Ecto neural progenitor cell (in vitro differentiated cells): ENCODE data around the gene SULT2A1.
"Not testable (repeated sequence)": the region's sequence is repeated elsewhere in the genome, so short reads cannot be mapped to it uniquely, and the experiment has no call there.

Experiments used
- DNase-seq: peaks from one replicate; pipeline ENCODE4 v3.0.0-alpha.2; 2018; ENCODE audit warnings: low spot score

SULT2A1 gene

DNA sequence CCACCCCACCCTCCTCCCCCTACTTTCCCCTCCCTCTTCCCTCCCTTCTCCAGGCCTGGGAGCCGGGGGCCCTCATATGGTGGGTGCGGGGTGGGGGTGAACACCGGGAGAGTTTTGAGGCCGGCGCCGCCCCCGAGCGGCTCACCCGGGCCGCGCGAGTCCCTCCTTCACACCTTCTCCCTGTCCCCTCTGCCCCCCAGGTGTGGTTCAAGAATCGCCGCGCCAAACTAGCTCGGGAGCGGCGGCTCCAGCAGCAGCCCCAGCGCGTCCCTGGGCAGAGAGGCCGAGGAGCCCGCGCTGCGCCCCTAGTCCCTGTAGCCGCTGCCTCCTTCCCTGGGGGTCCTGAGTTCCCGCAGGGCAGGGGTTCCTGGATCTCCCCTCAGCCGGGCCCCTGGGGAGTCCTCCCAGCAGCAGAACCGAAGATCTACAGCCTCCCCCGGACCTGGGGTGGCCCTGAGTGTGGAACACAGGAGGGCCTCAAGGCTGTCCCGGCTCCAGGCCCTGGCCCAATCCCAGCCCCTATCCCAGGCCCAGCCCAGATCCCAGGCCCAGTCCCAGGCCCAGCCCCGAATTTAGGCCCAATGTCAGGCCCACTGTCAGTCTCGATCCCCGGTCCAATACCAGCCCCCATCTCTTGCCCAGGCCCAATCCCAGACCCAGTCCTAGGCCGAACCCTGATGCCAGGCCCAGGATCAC is 25.4 kb downstream of the SULT2A1 start:
- DNase-seq: no peak

DNA sequence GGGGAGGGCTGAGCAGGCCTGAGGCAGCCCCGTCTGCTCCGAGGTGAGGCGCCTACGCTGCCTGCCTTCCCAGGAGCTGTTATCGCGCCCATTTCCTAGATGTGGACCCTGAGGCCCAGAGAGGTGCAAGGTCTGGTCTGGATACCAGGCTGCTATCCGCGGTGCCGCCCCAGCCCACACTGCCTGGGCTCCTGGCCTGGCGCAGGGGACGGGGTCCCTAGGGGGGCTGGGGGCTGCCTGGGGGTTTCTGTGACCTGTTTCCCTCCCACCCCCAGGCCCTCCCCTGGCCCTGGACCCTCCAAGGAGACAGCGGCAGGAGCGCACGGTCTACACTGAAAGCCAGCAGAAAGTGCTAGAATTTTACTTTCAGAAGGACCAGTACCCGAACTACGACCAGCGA is 26.3 kb downstream of the SULT2A1 start:
- not testable (repeated sequence) for DNase-seq

DNA sequence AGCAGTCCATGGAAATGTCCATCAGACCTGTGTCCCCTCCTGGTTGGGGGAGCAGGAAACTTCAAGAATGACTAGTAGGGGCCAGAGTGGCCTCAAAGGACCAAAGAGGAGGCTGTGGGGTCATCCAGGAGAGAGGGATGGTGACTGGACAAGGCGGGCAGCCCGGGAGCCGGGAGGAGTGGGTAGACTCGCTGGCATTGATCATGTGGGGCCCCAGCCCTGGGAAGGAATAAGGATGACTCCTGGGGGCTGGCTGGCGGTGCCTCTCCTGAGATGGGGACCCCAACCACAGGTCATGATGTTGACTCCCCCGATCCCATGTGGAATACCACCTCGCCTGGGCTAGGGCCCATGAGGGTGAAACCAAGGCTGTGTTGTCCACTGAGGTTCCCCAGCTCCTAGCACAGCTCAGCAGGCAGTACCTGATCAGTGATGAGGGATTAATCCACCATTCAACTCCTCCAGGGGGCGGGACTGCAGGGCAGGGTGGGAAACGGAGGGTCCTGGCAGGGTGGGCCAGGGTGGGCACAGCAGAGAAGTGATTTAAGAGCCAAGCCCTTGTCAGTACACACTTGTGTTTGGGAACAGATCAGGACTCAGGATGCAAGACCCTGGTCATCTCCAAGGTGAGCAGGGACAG is 27.3 kb downstream of the SULT2A1 start, which contains the start of gene TPRX2:
TSS of gene TPRX2 (plus strand) at position 590 of the 640 bp plus-strand sequence. CDS start at position 602, 12 bp downstream.
- DNase-seq: not testable (repeated sequence)

DNA sequence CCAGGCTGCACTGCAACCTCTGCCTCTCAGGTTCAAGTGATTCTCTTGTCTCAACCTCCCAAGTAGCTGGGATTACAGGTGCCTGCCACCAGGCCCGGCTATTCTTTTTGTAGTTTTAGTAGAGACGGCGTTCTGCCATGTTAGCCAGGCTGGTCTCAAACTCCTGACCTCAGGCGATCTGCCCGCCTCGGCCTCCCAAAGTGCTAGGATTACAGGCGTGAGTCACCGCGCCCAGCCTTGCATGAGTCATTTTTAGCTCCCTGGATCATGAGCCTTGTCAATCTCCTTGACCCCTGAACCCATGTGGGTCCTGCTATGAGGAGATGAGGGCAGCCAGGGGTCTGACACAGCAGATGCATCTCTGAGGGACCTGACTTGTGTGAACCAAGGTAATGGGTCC is 27.9 kb downstream of the SULT2A1 start:
- not testable (repeated sequence) for DNase-seq

DNA sequence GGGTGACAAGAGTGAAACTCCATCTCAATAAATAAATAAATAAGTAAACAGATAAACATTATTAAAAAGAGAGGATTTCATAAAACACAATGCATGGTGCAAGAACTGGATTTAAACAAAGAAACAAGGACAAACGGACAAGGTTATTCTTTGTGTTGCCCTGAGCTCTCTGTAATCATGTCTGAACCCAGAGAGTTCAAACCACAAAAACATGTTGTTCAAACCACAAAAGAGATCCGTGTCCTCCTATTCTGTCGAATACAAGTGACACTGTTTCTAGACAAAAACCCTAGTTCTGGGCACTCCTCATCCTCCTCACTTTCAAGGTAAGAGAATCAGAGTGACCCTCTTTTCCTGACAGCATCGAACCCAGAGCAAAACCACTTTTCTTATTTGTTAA is 31.7 kb downstream of the SULT2A1 start:
- DNase-seq: no peak

DNA sequence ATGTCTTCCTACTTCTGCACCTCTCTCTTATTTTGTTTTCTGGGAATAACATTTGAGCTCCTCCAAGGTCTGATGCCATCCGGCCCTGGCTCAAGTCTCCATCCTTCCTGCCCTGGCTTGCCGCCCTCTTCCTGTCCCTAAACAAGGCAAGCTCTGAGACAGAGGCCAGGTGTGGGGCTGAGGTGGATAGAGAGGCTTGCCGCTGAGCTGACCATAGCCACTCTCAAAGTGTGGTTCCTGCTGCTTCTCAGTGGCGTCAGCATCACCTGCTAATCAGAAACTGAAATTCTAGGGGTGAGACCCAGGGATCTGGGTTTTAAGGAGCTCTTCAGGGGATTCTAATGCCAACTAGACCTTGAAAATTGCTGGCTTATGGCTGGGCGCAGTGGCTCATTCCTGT is 33.1 kb downstream of the SULT2A1 start:
- DNase-seq: no peak

DNA sequence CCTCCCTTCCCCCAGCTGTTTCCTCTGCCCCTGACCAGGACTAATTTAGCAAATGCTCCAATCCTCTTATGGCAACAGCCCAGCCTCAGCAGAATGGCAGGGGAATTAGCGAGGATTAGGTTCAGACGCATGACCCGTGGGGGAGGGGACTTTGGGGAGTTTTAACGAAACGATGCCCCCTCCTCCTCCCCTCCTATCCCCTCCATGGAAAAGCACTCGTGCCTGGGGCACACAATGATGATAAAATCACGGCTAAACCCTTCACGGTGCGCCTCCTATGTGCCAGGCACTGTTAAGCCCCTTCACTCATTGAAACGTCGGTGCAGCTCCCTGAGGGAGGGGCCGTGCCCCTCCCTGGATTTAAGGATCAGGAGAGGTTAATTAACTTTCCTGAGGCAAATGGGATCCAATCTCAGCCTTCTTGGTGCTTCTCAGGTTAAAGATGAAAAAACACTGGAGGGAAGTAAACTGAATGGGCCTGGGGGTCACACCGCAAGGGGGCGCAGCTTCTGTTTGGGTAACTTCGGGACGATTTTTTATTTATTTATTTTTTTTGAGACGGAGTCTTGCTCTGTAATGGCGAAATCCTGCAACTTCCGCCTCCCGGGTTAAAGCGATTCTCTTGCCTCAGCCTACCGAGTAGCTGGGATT is 37.2 kb downstream of the SULT2A1 start:
- peak; percentile 89 for DNase-seq

DNA sequence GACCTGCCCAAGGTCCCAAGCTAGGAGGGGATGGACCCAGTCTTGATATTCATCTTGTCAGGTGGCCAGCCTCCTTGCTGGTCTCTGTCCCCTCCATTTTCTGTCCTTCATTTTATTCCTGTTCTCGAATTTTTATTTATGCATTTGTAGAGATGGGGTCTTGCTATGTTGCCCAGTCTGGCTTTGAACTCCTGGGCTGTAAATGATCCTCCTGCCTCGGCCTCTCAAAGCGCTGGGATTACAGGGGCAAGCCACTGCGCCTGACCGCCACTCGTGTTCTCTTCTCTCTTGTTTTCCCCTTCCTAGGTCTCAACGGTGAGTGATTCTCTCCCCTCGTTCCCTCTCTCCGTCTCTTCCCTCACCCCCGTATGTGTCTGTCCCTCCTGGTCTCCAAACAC is 37.7 kb downstream of the SULT2A1 start:
- DNase-seq: no peak

DNA sequence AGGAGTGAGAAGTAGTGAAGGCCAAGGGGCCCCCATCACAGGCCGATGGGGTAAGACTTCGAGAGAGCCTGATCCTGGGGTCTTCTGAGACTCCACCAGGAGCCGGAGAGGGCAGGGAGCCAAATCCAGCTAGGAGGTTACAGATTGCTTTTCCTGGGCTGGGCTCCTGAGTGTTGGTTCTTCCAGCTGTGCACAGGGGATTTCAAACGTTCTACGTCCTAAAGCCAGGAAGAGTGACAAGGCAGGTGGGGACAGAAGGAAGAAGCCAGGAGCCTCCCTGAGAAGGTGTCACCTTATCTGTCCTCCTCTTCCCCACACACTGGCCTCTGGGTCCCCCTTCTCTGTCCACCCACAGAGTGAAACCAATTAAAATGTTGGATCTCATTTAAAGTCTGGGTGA is 43.2 kb downstream of the SULT2A1 start:
- DNase-seq: no peak

DNA sequence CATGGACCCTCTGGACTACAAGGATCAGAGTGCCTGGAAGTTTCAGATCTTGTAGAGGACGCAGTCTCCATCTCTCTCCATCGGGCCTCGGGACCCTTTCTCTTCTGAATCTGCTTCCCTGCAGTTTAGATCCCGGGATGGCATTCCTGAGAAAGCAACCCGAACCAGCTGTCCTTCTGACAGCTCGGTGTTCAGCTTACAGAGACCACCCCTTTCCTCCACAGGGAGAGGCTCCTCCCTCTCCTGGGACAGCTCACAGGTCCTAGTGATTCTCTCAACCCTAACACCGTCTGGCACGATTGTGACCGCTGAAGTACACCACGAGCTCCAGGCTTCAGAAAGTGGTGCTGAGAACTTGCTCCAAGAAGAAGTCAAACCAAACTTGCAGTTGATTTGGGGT is 46.2 kb downstream of the SULT2A1 start:
- peak; percentile 66 for DNase-seq

DNA sequence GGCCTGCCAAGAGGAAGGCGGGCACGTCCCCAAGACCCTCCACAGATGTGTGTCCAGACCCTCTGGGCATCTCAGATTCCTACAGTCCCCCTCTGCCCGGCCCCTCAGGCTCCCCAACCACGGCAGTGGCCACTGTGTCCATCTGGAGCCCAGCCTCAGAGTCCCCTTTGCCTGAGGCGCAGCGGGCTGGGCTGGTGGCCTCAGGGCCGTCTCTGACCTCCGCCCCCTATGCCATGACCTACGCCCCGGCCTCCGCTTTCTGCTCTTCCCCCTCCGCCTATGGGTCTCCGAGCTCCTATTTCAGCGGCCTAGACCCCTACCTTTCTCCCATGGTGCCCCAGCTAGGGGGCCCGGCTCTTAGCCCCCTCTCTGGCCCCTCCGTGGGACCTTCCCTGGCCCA is 46.7 kb downstream of the SULT2A1 start:
- DNase-seq: peak; percentile 76

DNA sequence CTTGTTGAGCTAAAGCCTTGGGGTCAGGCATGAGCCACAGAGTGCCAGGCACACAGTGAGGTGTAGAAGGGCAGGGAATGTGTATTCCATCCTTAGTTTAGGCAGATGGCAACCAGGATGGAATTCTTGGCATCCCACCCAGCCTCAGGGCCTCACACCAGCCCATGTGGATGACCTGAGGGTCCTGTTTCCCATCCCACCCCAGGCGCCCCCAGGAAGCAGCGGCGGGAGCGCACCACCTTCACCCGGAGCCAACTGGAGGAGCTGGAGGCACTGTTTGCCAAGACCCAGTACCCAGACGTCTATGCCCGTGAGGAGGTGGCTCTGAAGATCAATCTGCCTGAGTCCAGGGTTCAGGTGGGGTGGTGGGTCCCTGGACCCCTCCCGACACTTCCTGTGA is 50.1 kb downstream of the SULT2A1 start:
- no peak for DNase-seq

DNA sequence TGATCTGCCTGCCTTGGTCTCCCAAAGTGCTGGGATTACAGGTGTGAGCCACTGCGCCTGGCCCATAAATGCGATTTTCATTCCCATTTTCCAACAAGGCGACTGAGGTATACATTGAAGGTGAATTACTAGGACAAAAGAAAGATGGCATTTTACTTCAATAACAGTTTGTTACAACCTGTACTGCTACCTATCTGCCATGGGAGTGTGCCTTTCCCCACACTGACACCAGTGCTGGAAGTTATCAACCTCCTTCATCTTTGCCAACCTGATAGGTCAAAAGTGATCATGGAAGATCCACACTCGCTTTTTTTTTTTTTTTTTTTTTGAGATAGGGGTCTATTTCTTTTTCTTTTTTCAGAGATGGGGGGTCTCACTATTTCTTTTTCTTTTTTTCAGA is 53.4 kb downstream of the SULT2A1 start:
- no peak for DNase-seq

DNA sequence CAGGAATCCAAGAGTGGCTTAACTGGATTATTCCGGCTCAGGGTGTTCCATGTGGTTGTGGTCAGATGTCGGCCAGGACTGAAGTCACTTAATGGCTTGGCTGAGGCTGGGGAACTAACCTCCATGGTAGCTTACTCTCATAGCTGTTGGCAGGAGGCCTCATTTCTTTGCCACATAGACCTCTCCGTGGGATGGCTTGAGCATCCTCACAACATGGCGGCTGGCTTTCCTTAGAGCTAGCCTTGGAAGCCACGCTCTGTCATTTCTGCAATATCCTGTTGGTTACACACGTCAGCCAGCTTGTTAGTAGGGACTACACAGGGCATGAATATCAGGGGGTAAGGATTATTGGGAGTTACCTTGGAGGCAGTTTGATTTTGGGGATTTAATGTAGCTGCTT is 59.3 kb downstream of the SULT2A1 start:
- DNase-seq: no peak

DNA sequence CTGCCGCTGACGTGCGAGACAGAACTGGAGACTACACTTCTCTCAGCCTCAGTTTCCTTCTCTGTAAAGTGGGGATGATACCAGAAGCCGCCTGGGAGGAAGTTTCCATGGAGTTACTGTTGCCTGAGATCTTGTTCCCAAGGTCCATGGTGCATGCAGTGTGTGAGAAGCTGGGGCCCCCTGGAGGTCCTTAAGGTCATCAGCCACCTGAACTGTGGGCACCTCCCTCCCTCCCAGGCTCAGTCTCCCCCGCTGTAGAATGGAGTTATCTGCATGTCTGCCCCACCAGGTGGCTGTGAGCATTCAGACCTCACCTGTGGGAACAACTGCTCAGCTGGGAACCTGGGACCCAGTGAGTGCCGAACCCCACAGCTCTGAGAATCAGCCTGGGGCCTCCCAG is 61.7 kb downstream of the SULT2A1 start:
- no peak for DNase-seq

DNA sequence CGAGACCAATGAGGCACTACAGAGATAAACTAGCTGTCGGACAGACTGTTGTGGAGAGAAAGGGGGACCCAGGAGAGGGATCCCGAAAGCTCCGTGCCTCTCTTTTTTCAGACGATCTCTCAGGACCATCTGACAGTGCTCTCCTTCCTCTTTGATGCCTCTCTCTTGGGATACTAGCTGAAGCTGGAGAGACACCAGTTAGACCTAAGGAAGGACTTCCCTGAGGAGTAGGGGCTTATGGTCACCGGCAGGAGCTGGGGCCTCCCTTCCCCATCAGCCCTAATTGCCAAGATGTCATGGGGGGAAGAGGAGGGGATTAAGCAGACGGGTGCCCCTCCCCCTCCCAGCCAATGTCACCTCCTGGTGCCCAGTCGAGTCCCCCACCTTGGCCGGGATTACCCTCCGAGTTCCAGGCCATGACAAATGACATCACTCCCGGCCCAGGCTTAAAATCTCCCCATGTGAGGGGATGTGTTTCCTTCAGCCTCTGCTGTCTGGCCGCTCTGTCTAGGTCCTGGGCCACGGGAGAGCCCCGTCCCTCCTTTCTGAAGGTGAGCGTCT is 64.6 kb downstream of the SULT2A1 start, which contains the start of gene CRX:
TSS of gene CRX (plus strand) at position 478 of the 561 bp plus-strand sequence. CDS start 12,507 bp downstream, outside the sequence.
- DNase-seq: no peak
